Spleen (tissue), 7 donors: Measurements from ENCODE around the gene DDX55.

Experiments used
- POLR2A ChIP-seq, 3 donors: fragments of 450-650 bp; IDR thresholded peaks; one replicate each; pipeline ENCODE4 v1.5.1; 2017; ENCODE audit warnings: antibody characterized with exemption in 3 of 3, mild to moderate bottlenecking in 1 of 3
- POLR2AphosphoS5 ChIP-seq, 3 donors: sonication (generic); formaldehyde crosslinking; IDR thresholded peaks; one replicate each; pipeline ENCODE4 v1.5.1; 2017; ENCODE audit warnings: antibody characterized with exemption in 3 of 3
- TF ChIP-seq, protein P1 (sequence below), 11 experiments: fragments of 200-600 bp in 7 of 11; fragments of 450-650 bp in 4 of 11; sonication (generic) in 4 of 11; IDR thresholded peaks in 8 of 11; conservative IDR thresholded peaks in 3 of 11; 1 replicate in 7 of 11; 2 replicates in 4 of 11; pipeline versions ENCODE4 v1.4.0 to v1.8.0; 2016 to 2021; ENCODE audit warnings: antibody characterized with exemption in 11 of 11, inconsistent platforms in 4 of 11, mild to moderate bottlenecking in 1 of 11
- donor health status: DM: no; HTN: no; CAD: no; lungs with moderate emphysema.
- donor health status: DM: no; HTN: no; CAD: no.
- donor health status: DM: no; HTN: no; CAD: no.

- TF ChIP-seq, protein P1, sequence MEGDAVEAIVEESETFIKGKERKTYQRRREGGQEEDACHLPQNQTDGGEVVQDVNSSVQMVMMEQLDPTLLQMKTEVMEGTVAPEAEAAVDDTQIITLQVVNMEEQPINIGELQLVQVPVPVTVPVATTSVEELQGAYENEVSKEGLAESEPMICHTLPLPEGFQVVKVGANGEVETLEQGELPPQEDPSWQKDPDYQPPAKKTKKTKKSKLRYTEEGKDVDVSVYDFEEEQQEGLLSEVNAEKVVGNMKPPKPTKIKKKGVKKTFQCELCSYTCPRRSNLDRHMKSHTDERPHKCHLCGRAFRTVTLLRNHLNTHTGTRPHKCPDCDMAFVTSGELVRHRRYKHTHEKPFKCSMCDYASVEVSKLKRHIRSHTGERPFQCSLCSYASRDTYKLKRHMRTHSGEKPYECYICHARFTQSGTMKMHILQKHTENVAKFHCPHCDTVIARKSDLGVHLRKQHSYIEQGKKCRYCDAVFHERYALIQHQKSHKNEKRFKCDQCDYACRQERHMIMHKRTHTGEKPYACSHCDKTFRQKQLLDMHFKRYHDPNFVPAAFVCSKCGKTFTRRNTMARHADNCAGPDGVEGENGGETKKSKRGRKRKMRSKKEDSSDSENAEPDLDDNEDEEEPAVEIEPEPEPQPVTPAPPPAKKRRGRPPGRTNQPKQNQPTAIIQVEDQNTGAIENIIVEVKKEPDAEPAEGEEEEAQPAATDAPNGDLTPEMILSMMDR (IDR thresholded peaks at IDR 0.05 in 8 of 11, conservative IDR thresholded peaks at IDR 0.05 in 3 of 11): no peak
- TF ChIP-seq POLR2A (IDR thresholded peaks at IDR 0.05) (no peak), POLR2AphosphoS5 (IDR thresholded peaks at IDR 0.05) (no peak)
Observed at GRCh38 chr12:123602651-123603195, 824 bp downstream of the DDX55 start.
